ENCODE data around the gene USE1. TPM values are rescaled to one million over a fixed set of nuclear protein-coding genes. Genes with fewer than 3 reads are reported as not detected.

The USE1 gene
- total and polyA plus RNA-seq, 9 of the 15 experiments (the other 6 are each of a cell fraction or from before 2014, with no cell fraction given) = 17.3 to 52.4 (median 34.0) TPM

- Histone ChIP-seq H3K27me3 (ENCODE audit: control insufficient read depth in 2 of 2, insufficient read depth in 2 of 2, low read length in 2 of 2) (no peaks in the 10 kb centered on the region), H4K20me1 (replicated peaks; ENCODE audit: control insufficient read depth, insufficient read depth, low read length) (no peaks in the 10 kb centered on the region), H3K79me2 (ENCODE audit: control insufficient read depth, insufficient read depth, low read length) (no peaks in the 10 kb centered on the region), H3K4me2 (ENCODE audit: insufficient read depth, low read length) (no peak overlapping the region), H3K4me3 (no peak overlapping the region), H3K4me1 (replicated peaks in 1 of 2; ENCODE audit: control insufficient read depth in 2 of 2, insufficient read depth in 2 of 2, low read length in 2 of 2) (peaks cover 0 to 2% of the 10 kb centered on the region in 2 experiments; a peak in 1 of 5 replicates), H3K36me3 (ENCODE audit: control insufficient read depth, insufficient read depth, low read length) (peaks cover 38% of the 10 kb centered on the region; the same call in 2 of the 3 replicates), H3K9me3 (replicated peaks; ENCODE audit: control insufficient read depth, insufficient read depth, low read depth, low read length) (no peaks in the 10 kb centered on the region), H3K9ac (ENCODE audit: insufficient read depth in 1 of 2, low read depth in 2 of 2, low read length in 2 of 2) (no peak overlapping the region; a peak in 1 of 4 replicates), H3K27ac (ENCODE audit: extremely low read depth, low read depth, low read length) (no peak overlapping the region), H3K9me1 (ENCODE audit: control insufficient read depth, insufficient read depth, low read length) (no peaks in the 10 kb centered on the region), H2AFZ (ENCODE audit: low read depth, low read length) (no peak overlapping the region)
- no TSS peak for BruUV-seq (replicated peaks)
- no peak for ATAC-seq
- WGBS (ENCODE audit: insufficient coverage, low coverage, missing lambda C conversion rate) = 93% methylated on average over 8 of the region's 10 CpGs
- intact Hi-C loops (cut with micrococcal nuclease) = no loop called here
- no peak for FAIRE-seq
- in situ Hi-C loops (cut with MboI) = no loop called here
- ChIA-PET POLR2A (no interaction called here), CTCF (ENCODE audit: low intra/inter-chr PET ratio) (no interaction called here)
- no peak for DNase-seq (ENCODE audit: extremely low read depth in 1 of 4, low spot score in 3 of 4)
- no peak for TF ChIP-seq ZNF134 (CRISPR knock-in tag; conservative IDR thresholded peaks at IDR 0.05)
- TF ChIP-seq ZNF644 (tag; IDR thresholded peaks at IDR 0.05; ENCODE audit: low read depth) = no peak
- no peak for TF ChIP-seq TOE1 (IDR thresholded peaks at IDR 0.05; ENCODE audit: borderline replicate concordance)
- no peak for TF ChIP-seq TOE1 (CRISPR knock-in tag; IDR thresholded peaks at IDR 0.05; ENCODE audit: borderline replicate concordance, low read depth)
- TF ChIP-seq TARDBP (IDR thresholded peaks at IDR 0.05) = no peak
- TF ChIP-seq ZNF76 (CRISPR knock-in tag; IDR thresholded peaks at IDR 0.05; ENCODE audit: borderline replicate concordance) = no peak
- TF ChIP-seq ATF1 (CRISPR knock-in tag; IDR thresholded peaks at IDR 0.05) = no peak
- no peak for TF ChIP-seq ATF1 (tag; IDR thresholded peaks at IDR 0.05)
- TF ChIP-seq KLF16 (IDR thresholded peaks at IDR 0.05) = no peak
- TF ChIP-seq, protein P1, sequence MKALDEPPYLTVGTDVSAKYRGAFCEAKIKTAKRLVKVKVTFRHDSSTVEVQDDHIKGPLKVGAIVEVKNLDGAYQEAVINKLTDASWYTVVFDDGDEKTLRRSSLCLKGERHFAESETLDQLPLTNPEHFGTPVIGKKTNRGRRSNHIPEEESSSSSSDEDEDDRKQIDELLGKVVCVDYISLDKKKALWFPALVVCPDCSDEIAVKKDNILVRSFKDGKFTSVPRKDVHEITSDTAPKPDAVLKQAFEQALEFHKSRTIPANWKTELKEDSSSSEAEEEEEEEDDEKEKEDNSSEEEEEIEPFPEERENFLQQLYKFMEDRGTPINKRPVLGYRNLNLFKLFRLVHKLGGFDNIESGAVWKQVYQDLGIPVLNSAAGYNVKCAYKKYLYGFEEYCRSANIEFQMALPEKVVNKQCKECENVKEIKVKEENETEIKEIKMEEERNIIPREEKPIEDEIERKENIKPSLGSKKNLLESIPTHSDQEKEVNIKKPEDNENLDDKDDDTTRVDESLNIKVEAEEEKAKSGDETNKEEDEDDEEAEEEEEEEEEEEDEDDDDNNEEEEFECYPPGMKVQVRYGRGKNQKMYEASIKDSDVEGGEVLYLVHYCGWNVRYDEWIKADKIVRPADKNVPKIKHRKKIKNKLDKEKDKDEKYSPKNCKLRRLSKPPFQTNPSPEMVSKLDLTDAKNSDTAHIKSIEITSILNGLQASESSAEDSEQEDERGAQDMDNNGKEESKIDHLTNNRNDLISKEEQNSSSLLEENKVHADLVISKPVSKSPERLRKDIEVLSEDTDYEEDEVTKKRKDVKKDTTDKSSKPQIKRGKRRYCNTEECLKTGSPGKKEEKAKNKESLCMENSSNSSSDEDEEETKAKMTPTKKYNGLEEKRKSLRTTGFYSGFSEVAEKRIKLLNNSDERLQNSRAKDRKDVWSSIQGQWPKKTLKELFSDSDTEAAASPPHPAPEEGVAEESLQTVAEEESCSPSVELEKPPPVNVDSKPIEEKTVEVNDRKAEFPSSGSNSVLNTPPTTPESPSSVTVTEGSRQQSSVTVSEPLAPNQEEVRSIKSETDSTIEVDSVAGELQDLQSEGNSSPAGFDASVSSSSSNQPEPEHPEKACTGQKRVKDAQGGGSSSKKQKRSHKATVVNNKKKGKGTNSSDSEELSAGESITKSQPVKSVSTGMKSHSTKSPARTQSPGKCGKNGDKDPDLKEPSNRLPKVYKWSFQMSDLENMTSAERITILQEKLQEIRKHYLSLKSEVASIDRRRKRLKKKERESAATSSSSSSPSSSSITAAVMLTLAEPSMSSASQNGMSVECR (CRISPR knock-in tag; IDR thresholded peaks at IDR 0.05) = no peak
- TF ChIP-seq RERE (CRISPR knock-in tag; IDR thresholded peaks at IDR 0.05; ENCODE audit: borderline replicate concordance) = no peak
- no peak for TF ChIP-seq HIVEP1 (CRISPR knock-in tag; IDR thresholded peaks at IDR 0.05)
- no peak for TF ChIP-seq MAFG (tag; conservative IDR thresholded peaks at IDR 0.05)
Observed at GRCh38 chr19:17178291-17178690, 36.9 kb upstream of the USE1 start.

Measured in K562 (cell line).